Glutamatergic neuron (in vitro differentiated cells): Measurements from ENCODE around the gene EPN2. TPM values are rescaled to one million over a fixed set of nuclear protein-coding genes. Genes with fewer than 3 reads are reported as not detected.

Experiments
- DNase-seq: peaks from one replicate; pipeline ENCODE4 v3.0.0; 2022
- H3K27ac Mint-ChIP-seq: one replicate; pipeline ENCODE4 v1.8.0; 2020; ENCODE audit warnings: mild to moderate bottlenecking, mixed read lengths, inconsistent platforms; ENCODE audit not compliant: unreplicated experiment
- H3K27me3 Mint-ChIP-seq: one replicate; pipeline ENCODE4 v1.8.0; 2020; ENCODE audit warnings: mild to moderate bottlenecking, moderate library complexity, mixed read lengths, inconsistent platforms; ENCODE audit not compliant: unreplicated experiment
- H3K36me3 Mint-ChIP-seq: one replicate; pipeline ENCODE4 v1.8.0; 2020; ENCODE audit warnings: mild to moderate bottlenecking, mixed read lengths, inconsistent platforms; ENCODE audit not compliant: unreplicated experiment
- H3K4me1 Mint-ChIP-seq: one replicate; pipeline ENCODE4 v1.8.0; 2020; ENCODE audit warnings: mild to moderate bottlenecking, low read depth, mixed read lengths, inconsistent platforms; ENCODE audit not compliant: unreplicated experiment
- H3K4me3 Mint-ChIP-seq: one replicate; pipeline ENCODE4 v1.8.0; 2020; ENCODE audit warnings: mild to moderate bottlenecking, mixed read lengths, inconsistent platforms; ENCODE audit not compliant: unreplicated experiment
- H3K9me3 Mint-ChIP-seq: one replicate; pipeline ENCODE4 v1.8.0; 2020; ENCODE audit warnings: mild to moderate bottlenecking, moderate library complexity, mixed read lengths, inconsistent platforms; ENCODE audit not compliant: unreplicated experiment
- CTCF ChIP-seq: fragments of 200-600 bp; sonication (generic); IDR thresholded peaks from one replicate; pipeline ENCODE4 v1.5.0; 2021; ENCODE audit not compliant: partially characterized antibody, unreplicated experiment
- total RNA-seq: library from RNA; stranded (reverse); fragmentation: NEBNext Ultra II Directional; extraction: Animal tissue kit (Norgen Biotek cat#: 25700); gene quantifications from one replicate; pipeline ENCODE4 v1.2.1, GENCODE V29; 2021; ENCODE audit not compliant: unreplicated experiment

The EPN2 gene
- total RNA-seq, 1 donor from 2014 or later = 45.2 TPM

DNA sequence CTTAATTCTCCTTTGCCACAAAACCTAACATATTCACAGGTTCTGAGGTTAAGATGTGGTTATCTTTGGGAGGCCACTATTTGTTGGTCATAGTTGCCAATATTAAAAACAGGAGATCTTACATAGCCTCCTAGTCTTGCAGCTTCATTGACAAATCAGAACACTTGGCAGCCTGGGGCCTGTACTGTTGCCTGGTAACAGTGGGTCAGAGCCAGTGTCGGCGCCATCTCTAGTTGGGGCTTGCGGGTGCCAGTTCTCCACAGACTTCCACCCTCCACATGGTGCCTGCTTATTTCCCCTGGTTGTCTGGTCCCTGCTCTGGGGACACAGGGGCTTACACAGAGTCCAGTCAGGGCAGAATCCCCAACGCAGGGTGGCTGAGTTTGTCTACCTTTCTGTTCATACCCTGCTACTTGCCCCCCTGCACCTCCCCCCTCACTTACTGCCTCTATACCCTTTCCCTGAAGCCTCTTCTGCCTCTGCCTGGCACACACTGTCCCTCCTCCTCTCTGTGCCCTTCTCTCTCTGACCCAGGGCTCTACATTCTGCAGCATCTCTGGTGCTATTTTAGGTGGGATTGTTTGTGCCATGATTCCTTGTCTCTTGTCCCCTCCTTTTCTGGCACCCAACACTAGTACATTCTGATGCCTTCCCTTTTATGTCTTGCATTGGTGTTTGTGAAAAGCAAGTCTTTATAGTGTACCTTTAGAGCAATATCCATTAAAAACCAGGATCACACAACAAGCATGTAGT, 13.4 kb downstream of the EPN2 start:
- DNase-seq = no peak
- Mint-ChIP-seq H3K4me1 (peaks cover 25% of the 10 kb centered on the region), H3K36me3 (no peaks in the 10 kb centered on the region), H3K27me3 (no peaks in the 10 kb centered on the region), H3K4me3 (no peak overlapping the region), H3K27ac (no peak overlapping the region), H3K9me3 (peaks cover 2% of the 10 kb centered on the region)
- no peak for TF ChIP-seq CTCF

GRCh38 chr17:19253112-19253511, 15.9 kb downstream of the EPN2 start:
- Mint-ChIP-seq H3K27me3 (no peaks in the 10 kb centered on the region), H3K36me3 (no peaks in the 10 kb centered on the region), H3K27ac (no peak overlapping the region), H3K4me3 (no peak overlapping the region), H3K9me3 (peaks cover 2% of the 10 kb centered on the region), H3K4me1 (peaks cover 13% of the 10 kb centered on the region)
- no peak for DNase-seq
- TF ChIP-seq CTCF = no peak

GRCh38 chr17:19254651-19255050, 17.5 kb downstream of the EPN2 start:
- Mint-ChIP-seq H3K4me1 (no peaks in the 10 kb centered on the region), H3K36me3 (no peaks in the 10 kb centered on the region), H3K9me3 (peaks cover 2% of the 10 kb centered on the region), H3K27me3 (peaks cover under 1% of the 10 kb centered on the region), H3K27ac (no peak overlapping the region), H3K4me3 (no peak overlapping the region)
- DNase-seq = no peak
- TF ChIP-seq CTCF = no peak

DNA sequence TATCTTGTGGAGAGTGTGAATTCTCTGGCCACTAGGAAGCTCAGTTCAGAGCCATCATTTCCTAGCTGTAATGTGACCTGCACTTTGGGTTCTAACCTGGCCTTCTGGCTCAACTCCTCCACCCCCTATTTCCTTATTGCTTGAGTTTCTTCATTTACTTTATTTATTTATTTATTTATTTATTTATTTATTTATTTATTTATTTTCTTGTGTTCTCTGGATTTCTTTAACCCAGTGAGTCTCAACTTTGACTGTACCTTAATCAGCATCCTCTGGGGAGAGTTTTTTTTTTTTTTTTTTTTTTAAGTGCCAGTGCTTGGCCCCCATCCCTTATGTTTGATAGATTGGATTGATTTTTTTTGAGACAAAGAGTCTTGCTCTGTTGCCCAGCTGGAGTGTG, 18.1 kb downstream of the EPN2 start:
- H3K27ac Mint-ChIP-seq = no peak overlapping the region
- no peak for DNase-seq
- no peak overlapping the region for H3K4me3 Mint-ChIP-seq
- no peaks in the 10 kb centered on the region for H3K36me3 Mint-ChIP-seq
- no peaks in the 10 kb centered on the region for H3K4me1 Mint-ChIP-seq
- H3K27me3 Mint-ChIP-seq = peaks cover 4% of the 10 kb centered on the region
- no peak for TF ChIP-seq CTCF
- peaks cover 2% of the 10 kb centered on the region for H3K9me3 Mint-ChIP-seq

DNA sequence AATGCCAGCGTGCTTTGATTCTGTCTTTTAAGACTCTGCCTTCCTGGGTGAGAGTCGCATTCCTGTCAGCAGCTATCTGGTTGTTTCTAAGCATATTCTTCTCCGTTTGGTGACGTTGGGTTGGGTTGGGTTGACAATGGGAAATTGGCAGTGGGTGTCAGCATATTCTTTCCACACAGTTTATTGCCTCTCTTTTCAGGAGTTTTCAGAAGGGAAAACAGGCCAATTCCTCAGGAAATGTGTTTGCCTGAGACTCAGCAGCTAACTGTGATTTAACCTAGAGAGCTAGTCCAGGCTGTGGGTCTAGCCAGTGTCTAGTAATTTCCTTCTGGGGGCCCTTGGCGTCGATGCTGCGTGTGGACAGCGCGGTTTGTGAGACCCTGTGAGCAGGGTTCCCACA, 21.2 kb downstream of the EPN2 start:
- H3K4me3 Mint-ChIP-seq = no peak overlapping the region
- no peaks in the 10 kb centered on the region for H3K4me1 Mint-ChIP-seq
- H3K9me3 Mint-ChIP-seq = no peaks in the 10 kb centered on the region
- H3K36me3 Mint-ChIP-seq = no peaks in the 10 kb centered on the region
- peaks cover 4% of the 10 kb centered on the region for H3K27me3 Mint-ChIP-seq
- DNase-seq = no peak
- H3K27ac Mint-ChIP-seq = no peak overlapping the region
- no peak for TF ChIP-seq CTCF
